Stimulated activated naive CD8-positive, alpha-beta T cell treated with anti-CD3 and anti-CD28 coated beads, Interleukin-15, amount 100 ng/mL, for 72 hours (primary cell): ENCODE data around the gene CD200R1.

Experiments
- ATAC-seq: fragments of 150-1000 bp; cut with Tn5 transposase; 2 replicates; pipeline ENCODE4 v1.10.0; 2021; ENCODE audit warnings: mild to moderate bottlenecking, moderate library complexity
- DNase-seq, 2 donors: peaks; one replicate each; pipeline ENCODE4 v3.0.0; 2021 to 2022
- H3K27ac Mint-ChIP-seq, 2 donors: one replicate each; pipeline ENCODE4 v1.8.0; 2022; ENCODE audit warnings: mild to moderate bottlenecking in 2 of 2, mixed read lengths in 2 of 2, moderate library complexity in 2 of 2
- H3K27me3 Mint-ChIP-seq: one replicate; pipeline ENCODE4 v1.8.0; 2022; ENCODE audit warnings: mixed read lengths
- H3K4me1 Mint-ChIP-seq: one replicate; pipeline ENCODE4 v1.8.0; 2022; ENCODE audit warnings: mild to moderate bottlenecking, mixed read lengths
- H3K4me3 Mint-ChIP-seq, 2 donors: one replicate each; pipeline ENCODE4 v1.8.0; 2022; ENCODE audit warnings: mild to moderate bottlenecking in 2 of 2, mixed read lengths in 2 of 2, moderate library complexity in 1 of 2
- H3K9me3 Mint-ChIP-seq, 2 donors: one replicate each; pipeline ENCODE4 v1.8.0; 2022; ENCODE audit warnings: mixed read lengths in 2 of 2

CD200R1 gene

DNA sequence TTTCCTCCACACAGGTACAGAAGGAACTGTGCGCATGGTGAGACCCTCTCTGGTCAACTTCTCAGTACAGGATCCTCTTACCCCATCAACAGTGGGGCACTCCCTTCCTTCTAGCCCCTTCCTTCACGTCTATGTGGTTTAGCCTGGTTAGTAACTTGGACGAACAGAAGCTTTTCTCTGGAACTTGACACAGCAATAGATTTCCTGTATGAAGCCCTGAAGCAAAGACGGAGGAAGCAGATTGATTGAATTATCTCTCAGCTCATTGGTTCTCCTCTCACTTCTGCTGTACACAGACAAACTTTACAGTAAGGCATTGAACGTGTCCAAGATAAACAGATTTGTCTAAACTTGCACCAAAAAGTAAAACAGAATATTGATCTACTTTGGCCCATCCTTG is at the start of gene CD200R1:
TSS of gene CD200R1 (minus strand) at position 210 of the 400 bp plus-strand sequence. CDS start 246 bp downstream, outside the sequence.
- H3K9me3 Mint-ChIP-seq = no peaks in the 10 kb centered on the region
- peaks cover 86% of the 10 kb centered on the region for H3K4me1 Mint-ChIP-seq
- H3K27ac Mint-ChIP-seq = peak within 1 kb of the TSS; percentile 89 to 94
- DNase-seq (no peak), ATAC-seq (no peak)
- H3K27me3 Mint-ChIP-seq = no peaks in the 10 kb centered on the region
- H3K4me3 Mint-ChIP-seq = peak within 1 kb of the TSS; percentile 85 to 88

DNA sequence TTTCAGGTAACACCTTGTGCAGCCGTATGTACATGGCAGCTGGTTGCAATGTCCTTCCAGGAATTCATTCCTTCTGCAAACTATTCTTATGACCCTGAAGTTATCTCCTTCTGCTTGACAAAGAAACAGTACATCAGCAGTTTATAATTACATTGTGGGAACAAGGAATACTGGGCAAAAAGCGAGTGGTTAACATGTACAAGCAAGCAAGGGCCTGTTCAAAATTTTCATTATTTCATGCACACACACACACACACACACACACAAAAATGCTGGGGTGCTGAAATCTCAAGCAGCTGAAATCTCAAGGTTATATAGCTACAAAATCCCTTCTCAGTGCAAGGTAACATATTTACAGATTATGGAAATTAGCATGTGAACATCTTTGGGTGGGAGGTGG is 46.6 kb upstream of the CD200R1 start:
- no peaks in the 10 kb centered on the region for H3K27me3 Mint-ChIP-seq
- ATAC-seq (no peak), DNase-seq (no peak)
- H3K4me3 Mint-ChIP-seq = no peak overlapping the region
- no peak overlapping the region for H3K27ac Mint-ChIP-seq
- H3K4me1 Mint-ChIP-seq = peaks cover 48% of the 10 kb centered on the region
- H3K9me3 Mint-ChIP-seq = no peaks in the 10 kb centered on the region

DNA sequence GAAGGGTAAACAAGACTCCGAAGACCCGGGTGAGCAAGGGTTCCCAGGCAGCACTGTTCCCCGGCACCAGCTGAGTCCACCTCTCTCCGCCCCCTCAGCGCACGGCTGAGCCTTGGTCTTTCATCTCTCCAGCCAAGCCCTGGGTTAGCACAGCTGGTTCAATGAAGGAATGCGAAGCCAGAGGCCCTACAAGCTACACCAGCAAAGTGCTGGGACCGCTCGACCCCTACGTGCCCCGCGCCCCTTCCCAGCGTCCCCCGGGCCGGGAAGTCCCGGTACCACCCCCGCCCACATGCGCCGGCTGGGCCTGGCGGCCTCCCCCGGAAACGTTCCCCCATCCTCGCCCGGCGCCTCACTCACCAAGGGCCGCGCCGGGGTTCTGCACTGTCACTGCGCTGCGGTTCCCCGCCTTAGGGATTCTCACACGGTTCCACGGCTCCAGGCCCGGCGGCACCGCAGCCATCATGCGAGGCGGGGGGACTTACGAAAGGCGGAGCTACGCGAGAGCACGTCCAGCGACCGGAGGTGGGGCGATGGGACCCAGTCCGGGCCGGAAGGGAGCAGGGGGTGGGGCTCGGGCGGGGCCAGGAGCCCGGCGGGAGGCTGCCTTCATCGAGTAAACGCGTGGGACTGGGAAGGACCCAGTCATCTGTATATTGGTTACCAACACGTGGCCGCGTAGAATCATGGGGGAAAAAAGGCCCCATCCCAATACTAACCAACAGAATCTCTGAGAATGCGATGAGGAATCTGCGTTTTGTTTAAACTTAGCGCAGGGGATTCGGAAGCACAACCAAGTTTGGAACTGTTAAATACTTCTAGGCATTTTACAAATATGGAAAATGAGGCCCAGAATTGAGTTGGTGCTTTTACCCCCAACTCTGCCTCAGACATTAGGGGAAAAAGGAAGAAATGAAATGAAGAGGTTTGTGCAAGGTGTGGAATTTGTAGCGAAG is 44.6 kb upstream of the CD200R1 start:
- peak; percentile 93 for ATAC-seq
- peak overlapping the region; percentile 80 to 94 for H3K4me3 Mint-ChIP-seq
- no peaks in the 10 kb centered on the region for H3K9me3 Mint-ChIP-seq
- peaks cover 64% of the 10 kb centered on the region for H3K4me1 Mint-ChIP-seq
- H3K27ac Mint-ChIP-seq = peak overlapping the region; percentile 97 to 98
- H3K27me3 Mint-ChIP-seq = no peaks in the 10 kb centered on the region
- DNase-seq = peak; percentile 81 to 91

DNA sequence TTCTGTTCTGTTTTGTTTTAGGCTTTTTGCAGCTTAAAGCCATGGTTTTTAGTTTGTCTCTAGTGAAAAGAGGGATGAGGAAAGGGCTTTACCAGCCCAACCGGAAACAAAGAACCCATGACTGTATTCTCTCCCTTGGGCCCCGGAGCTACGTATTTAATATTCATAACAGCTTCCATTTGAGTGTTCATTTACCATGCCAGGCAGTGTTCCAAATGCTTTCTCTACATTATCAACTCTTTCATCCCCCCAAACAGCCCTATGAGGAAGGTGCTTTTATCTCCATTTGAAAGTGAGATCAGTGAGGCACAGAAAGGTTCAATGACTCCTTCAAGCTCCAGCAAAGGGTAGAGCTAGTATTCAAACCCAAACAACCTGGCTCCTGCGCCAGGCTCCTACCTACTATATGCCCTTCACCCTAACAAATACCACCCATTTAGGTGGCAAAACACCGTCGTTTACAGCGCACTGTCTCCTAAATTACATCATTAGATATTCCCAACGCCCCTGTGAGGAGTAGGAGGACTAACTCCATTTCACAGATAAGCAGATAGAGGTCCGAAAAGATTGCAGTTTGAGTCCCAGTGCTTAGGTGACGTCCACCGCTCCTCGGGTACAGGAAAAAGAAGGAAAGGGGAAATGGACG is 43.8 kb upstream of the CD200R1 start:
- ATAC-seq = no peak

DNA sequence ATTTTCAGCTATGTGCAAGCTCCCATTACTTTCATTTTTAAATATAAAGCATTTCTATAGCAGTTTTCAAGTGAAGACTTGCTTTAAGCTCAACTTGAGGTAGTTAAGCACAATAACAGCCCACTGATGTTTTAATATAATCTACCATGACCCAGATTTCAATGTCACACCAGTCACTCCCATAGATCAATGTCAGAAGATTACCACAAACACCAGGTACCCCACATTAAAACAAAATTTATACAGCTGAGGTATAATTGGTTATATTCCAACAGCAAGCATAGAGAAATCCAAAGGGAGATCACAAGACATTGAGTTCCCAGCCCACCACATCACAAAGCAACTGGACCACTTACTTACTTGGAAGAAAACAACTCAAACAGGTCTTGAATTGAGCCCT is 38.7 kb upstream of the CD200R1 start:
- no peak overlapping the region for H3K27ac Mint-ChIP-seq
- H3K9me3 Mint-ChIP-seq = no peaks in the 10 kb centered on the region
- peak overlapping the region in 1 of 2 donors; percentile 13 for H3K4me3 Mint-ChIP-seq
- peaks cover 67% of the 10 kb centered on the region for H3K4me1 Mint-ChIP-seq
- ATAC-seq (no peak), DNase-seq (no peak)
- no peaks in the 10 kb centered on the region for H3K27me3 Mint-ChIP-seq

More for the DNA sequence above, 43.8 kb upstream of the CD200R1 start:
- H3K9me3 Mint-ChIP-seq = no peaks in the 10 kb centered on the region
- H3K27ac Mint-ChIP-seq = peak overlapping the region; percentile 97 to 98
- H3K4me3 Mint-ChIP-seq = peak overlapping the region; percentile 80 to 94
- DNase-seq = no peak
- H3K4me1 Mint-ChIP-seq = peaks cover 65% of the 10 kb centered on the region
- H3K27me3 Mint-ChIP-seq = no peaks in the 10 kb centered on the region

DNA sequence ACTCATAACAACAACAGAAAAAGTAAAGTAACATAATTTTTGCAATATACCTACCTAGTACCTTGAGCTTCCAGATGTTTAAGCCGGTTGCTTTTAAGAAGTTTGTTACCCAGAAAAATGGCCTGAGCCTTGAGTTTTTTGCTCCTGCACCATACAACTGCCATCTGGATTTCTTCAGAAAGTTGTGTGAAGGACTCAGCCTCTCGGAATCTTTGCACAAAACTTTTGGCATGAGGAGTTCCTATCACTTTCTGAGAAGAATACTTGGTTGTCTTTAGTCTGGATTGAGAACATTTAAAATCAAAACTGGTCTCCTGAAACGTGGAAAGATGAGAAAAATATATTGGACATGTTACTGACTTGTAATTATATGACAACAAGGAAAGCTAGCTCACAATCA is 33.2 kb upstream of the CD200R1 start:
- Mint-ChIP-seq H3K4me3 (no peak overlapping the region), H3K27ac (no peak overlapping the region), H3K9me3 (no peaks in the 10 kb centered on the region), H3K4me1 (peaks cover 80% of the 10 kb centered on the region), H3K27me3 (no peaks in the 10 kb centered on the region)
- ATAC-seq = no peak
- no peak for DNase-seq

DNA sequence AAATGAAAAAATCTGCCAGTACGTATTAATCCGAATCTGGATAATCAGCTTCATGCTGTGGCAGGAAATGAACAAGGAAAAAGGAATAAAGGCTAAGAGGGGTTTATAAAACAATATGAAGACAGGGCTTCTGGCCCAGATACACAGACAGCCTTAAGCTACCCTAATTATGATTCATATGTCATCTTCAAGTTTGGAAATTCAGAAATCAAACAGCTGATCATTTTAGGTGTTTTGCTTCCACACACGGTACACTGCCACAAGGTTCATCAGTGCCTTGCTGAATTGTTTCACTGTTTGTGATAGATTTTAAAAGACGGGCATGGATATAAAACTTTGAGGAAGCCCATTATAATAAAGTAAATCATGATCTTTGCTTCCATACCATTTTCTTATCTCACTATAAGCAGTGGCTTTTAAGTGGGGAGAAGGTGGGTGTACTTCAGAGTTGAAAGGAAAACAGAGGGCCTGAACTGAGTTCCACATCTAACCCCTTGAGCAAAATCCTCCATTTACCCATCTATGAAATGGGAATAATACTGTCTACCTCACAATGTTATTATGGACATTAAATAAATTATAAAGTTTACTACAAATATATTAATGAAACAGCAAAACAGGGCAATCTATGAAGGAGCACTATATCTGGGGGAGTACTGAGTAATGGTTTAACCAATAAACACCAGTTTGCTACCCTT is 31.6 kb upstream of the CD200R1 start:
- peaks cover 83% of the 10 kb centered on the region for H3K4me1 Mint-ChIP-seq
- no peaks in the 10 kb centered on the region for H3K9me3 Mint-ChIP-seq
- DNase-seq (no peak), ATAC-seq (no peak)
- peak overlapping the region; percentile 74 to 76 for H3K4me3 Mint-ChIP-seq
- H3K27me3 Mint-ChIP-seq = no peaks in the 10 kb centered on the region
- peak overlapping the region; percentile 66 to 86 for H3K27ac Mint-ChIP-seq

GRCh38 chr3:113005611-113006010 is 30.7 kb upstream of the CD200R1 start:
- peak; percentile 21 to 22 for DNase-seq
- peak overlapping the region; percentile 66 to 86 for H3K27ac Mint-ChIP-seq
- peaks cover 84% of the 10 kb centered on the region for H3K4me1 Mint-ChIP-seq
- peak; percentile 98 for ATAC-seq
- no peaks in the 10 kb centered on the region for H3K9me3 Mint-ChIP-seq
- peak overlapping the region; percentile 74 to 76 for H3K4me3 Mint-ChIP-seq
- H3K27me3 Mint-ChIP-seq = no peaks in the 10 kb centered on the region

- ATAC-seq (peak; percentile 80), DNase-seq (peak in 1 of 2 donors; percentile 58)
- H3K9me3 Mint-ChIP-seq = no peaks in the 10 kb centered on the region
- H3K27ac Mint-ChIP-seq = peak overlapping the region in 1 of 2 donors; percentile 88
- H3K4me1 Mint-ChIP-seq = peaks cover 73% of the 10 kb centered on the region
- no peaks in the 10 kb centered on the region for H3K27me3 Mint-ChIP-seq
- no peak overlapping the region for H3K4me3 Mint-ChIP-seq
These were observed 27.8 kb upstream of the CD200R1 start for GRCh38 chr3:113002679-113003078.

- H3K27ac Mint-ChIP-seq = no peak overlapping the region
- H3K9me3 Mint-ChIP-seq = no peaks in the 10 kb centered on the region
- ATAC-seq (no peak), DNase-seq (no peak)
- peaks cover 67% of the 10 kb centered on the region for H3K4me1 Mint-ChIP-seq
- H3K4me3 Mint-ChIP-seq = no peak overlapping the region
- H3K27me3 Mint-ChIP-seq = no peaks in the 10 kb centered on the region
These were observed 27.1 kb upstream of the CD200R1 start for GRCh38 chr3:113002037-113002436.

DNA sequence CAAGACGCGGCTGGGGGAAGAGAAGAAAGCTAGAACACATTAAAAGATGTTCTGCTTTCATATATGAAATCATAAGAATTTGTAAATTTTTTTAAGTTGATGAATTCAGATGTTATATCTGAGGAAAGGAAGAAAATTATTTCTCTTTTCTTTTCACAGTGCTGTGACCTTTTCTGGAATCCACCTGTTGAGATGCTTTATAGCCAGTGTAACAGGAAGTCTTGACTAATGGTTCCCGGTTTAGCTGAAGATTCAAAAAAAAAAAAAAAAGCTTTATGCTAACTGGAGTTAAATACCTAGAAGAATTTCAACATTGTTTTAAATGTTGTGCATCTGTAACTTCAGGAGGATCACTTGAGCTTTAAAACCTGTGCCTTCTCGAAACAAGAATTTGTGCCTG is 25.8 kb upstream of the CD200R1 start:
- H3K4me1 Mint-ChIP-seq = peaks cover 53% of the 10 kb centered on the region
- no peaks in the 10 kb centered on the region for H3K27me3 Mint-ChIP-seq
- ATAC-seq (no peak), DNase-seq (no peak)
- H3K27ac Mint-ChIP-seq = peak overlapping the region in 1 of 2 donors; percentile 87
- no peaks in the 10 kb centered on the region for H3K9me3 Mint-ChIP-seq
- H3K4me3 Mint-ChIP-seq = no peak overlapping the region

DNA sequence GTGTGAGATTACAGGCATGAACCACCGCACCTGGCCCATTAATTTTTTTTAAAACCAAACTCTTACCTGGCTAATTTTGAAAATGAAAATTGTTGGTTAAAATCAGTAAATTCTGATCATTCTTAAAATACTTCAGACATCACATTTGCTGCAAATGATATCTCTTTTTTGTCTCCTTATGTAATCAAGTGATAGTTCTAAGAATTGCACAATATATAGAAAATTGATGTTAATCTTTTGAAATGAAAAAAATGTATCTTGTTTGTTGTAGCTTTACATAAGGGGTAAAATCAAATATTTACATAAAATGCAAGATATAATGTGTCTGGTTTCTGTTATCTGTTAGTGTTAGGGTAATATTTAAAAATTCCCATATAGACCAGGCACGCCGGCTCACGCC is 20.9 kb upstream of the CD200R1 start:
- Mint-ChIP-seq H3K9me3 (no peaks in the 10 kb centered on the region), H3K4me1 (peaks cover 49% of the 10 kb centered on the region), H3K27ac (no peak overlapping the region), H3K4me3 (no peak overlapping the region), H3K27me3 (no peaks in the 10 kb centered on the region)
- DNase-seq (no peak), ATAC-seq (no peak)

GRCh38 chr3:112990672-112991602 is 16.0 kb upstream of the CD200R1 start, which contains the start of gene GTPBP8:
TSS of gene GTPBP8 (plus strand) at chr3:112990984. CDS start at chr3:112991000, 16 bp downstream.
- peak within 1 kb of the TSS; percentile 91 to 92 for H3K27ac Mint-ChIP-seq
- H3K27me3 Mint-ChIP-seq = no peaks in the 10 kb centered on the region
- no peaks in the 10 kb centered on the region for H3K9me3 Mint-ChIP-seq
- peaks cover 53% of the 10 kb centered on the region for H3K4me1 Mint-ChIP-seq
- peak within 1 kb of the TSS; percentile 85 for H3K4me3 Mint-ChIP-seq
- peak; percentile 94 for ATAC-seq
- peak; percentile 75 to 87 for DNase-seq

DNA sequence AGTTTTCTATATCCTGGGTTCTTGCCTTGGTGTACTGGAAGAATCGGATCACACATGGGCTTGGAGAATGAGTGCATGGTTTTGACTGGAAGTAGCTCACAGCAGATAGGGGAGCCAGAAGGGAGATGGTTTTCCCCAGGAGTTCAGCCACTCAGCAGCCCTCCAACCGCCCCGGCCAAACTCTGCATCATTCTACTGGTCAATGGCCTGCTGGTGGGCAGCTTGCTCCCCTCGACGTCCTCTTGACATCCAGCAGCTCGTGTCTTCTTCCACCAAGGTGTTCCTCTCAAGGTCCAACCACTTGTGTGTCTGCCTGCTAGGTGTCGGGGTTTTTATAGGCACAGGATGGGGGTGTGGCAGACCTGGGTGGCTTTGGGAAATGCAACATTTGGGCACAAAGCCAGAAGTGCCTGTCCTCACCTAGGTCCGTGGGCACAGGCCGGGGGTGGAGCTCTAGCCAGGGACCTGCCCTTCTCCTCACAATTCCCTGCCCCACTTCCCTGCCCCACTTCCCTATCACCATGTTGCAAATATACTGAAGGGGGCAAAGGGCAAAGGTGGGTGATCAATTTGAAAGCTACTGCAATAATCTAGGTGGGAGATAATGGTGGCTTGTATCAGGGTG is 12.9 kb upstream of the CD200R1 start:
- H3K4me1 Mint-ChIP-seq = peaks cover 34% of the 10 kb centered on the region
- H3K27me3 Mint-ChIP-seq = no peaks in the 10 kb centered on the region
- no peaks in the 10 kb centered on the region for H3K9me3 Mint-ChIP-seq
- ATAC-seq = no peak
- H3K4me3 Mint-ChIP-seq = no peak overlapping the region
- no peak overlapping the region for H3K27ac Mint-ChIP-seq
- DNase-seq = no peak
